MM.1S (cell line): Measurements from ENCODE around the gene SLC24A4.

Experiments used
- EZH2 ChIP-seq: fragments of 300-600 bp; sonication (generic); optimal IDR thresholded peaks from 2 replicates; pipeline ENCODE3; 2017; ENCODE audit warnings: low read depth, mild to moderate bottlenecking, antibody characterized with exemption, low read length, mixed read lengths
- EZH2phosphoT487 ChIP-seq: fragments of 300-600 bp; sonication (generic); IDR thresholded peaks from 2 replicates; pipeline ENCODE4 v1.6.1; 2018; ENCODE audit warnings: antibody characterized with exemption, low read length
- TF ChIP-seq, protein P1 (sequence below): fragments of 300-600 bp; sonication (generic); IDR thresholded peaks from 2 replicates; pipeline ENCODE4 v1.5.1; 2016; ENCODE audit warnings: antibody characterized with exemption, low read length, mixed read lengths

DNA sequence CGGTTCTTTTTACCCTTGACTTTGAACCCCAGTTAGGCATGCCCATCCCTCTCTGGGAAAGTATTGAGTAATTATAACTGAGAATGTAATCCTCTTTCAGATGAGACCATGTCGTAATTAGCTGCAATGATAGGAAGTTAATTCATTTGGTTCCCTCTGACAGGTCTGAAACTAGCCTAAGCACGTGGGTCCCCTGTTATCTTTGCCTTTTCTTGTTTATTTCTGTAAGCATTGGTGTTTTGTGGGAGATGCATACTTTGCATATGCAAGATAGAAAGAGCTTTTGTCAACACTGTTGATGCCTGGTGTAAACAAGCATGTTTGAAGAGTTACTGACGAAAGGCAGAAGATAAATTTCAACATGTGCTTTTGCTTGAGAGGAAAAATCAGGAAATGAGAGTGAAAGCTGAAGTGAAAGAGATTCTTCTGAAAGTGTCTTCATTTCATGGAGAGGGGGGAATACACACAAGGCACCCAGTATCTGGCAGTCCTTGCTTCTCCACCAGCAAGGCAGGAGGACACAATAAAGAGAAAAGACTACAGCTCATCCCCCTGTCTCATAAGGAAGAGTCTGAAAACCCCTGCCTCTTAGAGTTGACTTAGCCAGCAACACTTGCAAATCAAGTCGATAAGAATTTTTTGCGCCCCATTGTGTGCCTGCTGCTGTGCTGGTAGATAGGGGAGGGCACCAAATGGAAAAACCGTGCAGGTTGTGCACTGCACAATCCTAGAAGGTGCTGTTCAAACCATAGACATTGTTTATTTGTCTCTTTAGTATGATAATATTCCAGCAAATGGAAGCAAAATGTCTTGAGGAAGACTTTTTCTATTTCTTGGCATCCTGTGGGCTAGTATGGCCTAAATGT lies 77.8 kb downstream of the SLC24A4 start:
- TF ChIP-seq, protein P1, sequence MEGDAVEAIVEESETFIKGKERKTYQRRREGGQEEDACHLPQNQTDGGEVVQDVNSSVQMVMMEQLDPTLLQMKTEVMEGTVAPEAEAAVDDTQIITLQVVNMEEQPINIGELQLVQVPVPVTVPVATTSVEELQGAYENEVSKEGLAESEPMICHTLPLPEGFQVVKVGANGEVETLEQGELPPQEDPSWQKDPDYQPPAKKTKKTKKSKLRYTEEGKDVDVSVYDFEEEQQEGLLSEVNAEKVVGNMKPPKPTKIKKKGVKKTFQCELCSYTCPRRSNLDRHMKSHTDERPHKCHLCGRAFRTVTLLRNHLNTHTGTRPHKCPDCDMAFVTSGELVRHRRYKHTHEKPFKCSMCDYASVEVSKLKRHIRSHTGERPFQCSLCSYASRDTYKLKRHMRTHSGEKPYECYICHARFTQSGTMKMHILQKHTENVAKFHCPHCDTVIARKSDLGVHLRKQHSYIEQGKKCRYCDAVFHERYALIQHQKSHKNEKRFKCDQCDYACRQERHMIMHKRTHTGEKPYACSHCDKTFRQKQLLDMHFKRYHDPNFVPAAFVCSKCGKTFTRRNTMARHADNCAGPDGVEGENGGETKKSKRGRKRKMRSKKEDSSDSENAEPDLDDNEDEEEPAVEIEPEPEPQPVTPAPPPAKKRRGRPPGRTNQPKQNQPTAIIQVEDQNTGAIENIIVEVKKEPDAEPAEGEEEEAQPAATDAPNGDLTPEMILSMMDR: no peak
- TF ChIP-seq EZH2 (no peak), EZH2phosphoT487 (no peak)
